Motor neuron (in vitro differentiated cells): Measurements from ENCODE around the gene CTNNA2. TPM values are rescaled to one million over a fixed set of nuclear protein-coding genes. Genes with fewer than 3 reads are reported as not detected.

Experiments used
- ATAC-seq, 8 experiments: fragments of 200-7000 bp; cut with Tn5 transposase; replicated peaks in 6 of 8; 2 replicates each; pipeline ENCODE4 v1.8.0; 2021; ENCODE audit warnings: mild to moderate bottlenecking in 8 of 8, moderate library complexity in 8 of 8
- H3K27ac ChIP-seq, 2 donors: fragments of 250-450 bp; sonication (Bioruptor Pico); 2 replicates each; pipeline ENCODE4 v1.9.0; 2021; ENCODE audit warnings: antibody characterized with exemption in 2 of 2, mild to moderate bottlenecking in 2 of 2, moderate library complexity in 1 of 2
- H3K4me1 ChIP-seq, 2 donors: fragments of 250-450 bp; sonication (Bioruptor Pico); replicated peaks in 1 of 2; 2 replicates each; pipeline ENCODE4 v1.6.1; 2021; ENCODE audit warnings: antibody characterized with exemption in 2 of 2, mild to moderate bottlenecking in 2 of 2, moderate library complexity in 1 of 2
- H3K4me3 ChIP-seq, 5 donors: fragments of 250-450 bp; sonication (Bioruptor Pico); 2 replicates each; pipeline ENCODE4 v1.9.0; 2021; ENCODE audit warnings: antibody characterized with exemption in 5 of 5, mild to moderate bottlenecking in 5 of 5, moderate library complexity in 4 of 5
- WGBS, 10 experiments: fragments of 450-650 bp; shearing (Covaris generic); methylation state at CpG; one replicate each; pipeline ENCODE4 v1.0.0; 2022; 5-methylcytosine and 5-hydroxymethylcytosine counted together
- in situ Hi-C, 9 experiments: fragments of 400-800 bp; cut with MboI; loops; one replicate each; pipeline ENCODE4 v1.15.0; 2021; ENCODE audit warnings: low sequenced_read_pairs in 9 of 9, low pct_unique_long_range_greater_than_20kb in 2 of 9; ENCODE audit not compliant: unreplicated experiment in 9 of 9
- total RNA-seq, 8 experiments: library from RNA; unstranded; fragments of 300-600 nt; gene quantifications; 2 replicates each; pipeline versions ENCODE4 v1.2.3 to v1.2.4, GENCODE V29; 2022

Gene CTNNA2
- total RNA-seq, 8 experiments from 2014 or later: 0.81 to 127 (median 56.5) TPM

GRCh38 chr2:79855264-79856006 lies 342.6 kb downstream of the CTNNA2 start:
- Histone ChIP-seq H3K4me1 (peaks cover 4 to 6% of the 10 kb centered on the region in 2 donors), H3K4me3 (no peak overlapping the region), H3K27ac (no peak overlapping the region)
- 0 to 97% (median 59%) methylated on average over 1 to 7 of the region's 10 CpGs; no CpG with 5 or more reads in 1 of the 10 experiments for WGBS, 10 experiments
- peak; percentile 49 to 76 (median 60) for ATAC-seq
- in situ Hi-C loops: loop anchor here in 6 of 9 experiments (10.0 to 25.0 kb wide), 6 partner anchors 191 to 818 kb away; partner anchors contain the start of genes REG3G (in 5 of the 6) and CTNNA2 (in 2 of the 6)

GRCh38 chr2:79857888-79858287 lies 345.0 kb downstream of the CTNNA2 start:
- WGBS, 10 experiments: 19 to 98% (median 95%) methylated on average over 2 to 16 of the region's 17 CpGs; no CpG with 5 or more reads in 1 of the 10 experiments
- H3K27ac ChIP-seq: no peak overlapping the region
- in situ Hi-C loops: loop anchor here in 6 of 9 experiments (10.0 to 25.0 kb wide), 6 partner anchors 193 to 821 kb away; partner anchors contain the start of genes REG3G (in 5 of the 6) and CTNNA2 (in 2 of the 6)
- H3K4me1 ChIP-seq: peaks cover 9 to 13% of the 10 kb centered on the region in 2 donors
- no peak overlapping the region for H3K4me3 ChIP-seq
- ATAC-seq: no peak

GRCh38 chr2:79860228-79861058 lies 347.6 kb downstream of the CTNNA2 start:
- WGBS, 10 experiments: 1 to 56% (median 35%) methylated on average over 3 to 7 of the region's 10 CpGs
- ATAC-seq: peak; percentile 63 to 91 (median 84)
- H3K4me1 ChIP-seq: peaks cover 9 to 13% of the 10 kb centered on the region in 2 donors
- in situ Hi-C loops: loop anchor here in 6 of 9 experiments (25.0 kb wide), 4 partner anchors 348 to 823 kb away; partner anchors contain the start of genes REG3G (in 5 of the 6) and CTNNA2 (in 2 of the 6)
- no peak overlapping the region for H3K27ac ChIP-seq
- H3K4me3 ChIP-seq: no peak overlapping the region

- in situ Hi-C loops: loop anchor here in 6 of 9 experiments (25.0 kb wide), 4 partner anchors 349 to 824 kb away; partner anchors contain the start of genes REG3G (in 5 of the 6) and CTNNA2 (in 2 of the 6)
- WGBS, 10 experiments: 0 to 75% (median 16%) methylated on average over 1 of the region's 1 CpG; no CpG with 5 or more reads in 4 of the 10 experiments
- no peak for ATAC-seq
Observed at GRCh38 chr2:79861059-79861374, 348.2 kb downstream of the CTNNA2 start.

GRCh38 chr2:79862756-79863155 lies 349.9 kb downstream of the CTNNA2 start:
- Histone ChIP-seq H3K4me3 (no peak overlapping the region), H3K4me1 (peaks cover 9 to 13% of the 10 kb centered on the region in 2 donors), H3K27ac (no peak overlapping the region)
- no peak for ATAC-seq
- in situ Hi-C loops: loop anchor here in 6 of 9 experiments (25.0 kb wide), 4 partner anchors 350 to 825 kb away; partner anchors contain the start of genes REG3G (in 5 of the 6) and CTNNA2 (in 2 of the 6)
- WGBS, 10 experiments: 0 to 100% (median 45%) methylated on average over 1 of the region's 1 CpG; no CpG with 5 or more reads in 3 of the 10 experiments

More at GRCh38 chr2:79861059-79861374, 348.2 kb downstream of the CTNNA2 start:
- Histone ChIP-seq H3K27ac (no peak overlapping the region), H3K4me3 (no peak overlapping the region), H3K4me1 (peaks cover 9 to 13% of the 10 kb centered on the region in 2 donors)

GRCh38 chr2:79872656-79873055 lies 359.8 kb downstream of the CTNNA2 start:
- Histone ChIP-seq H3K4me1 (no peaks in the 10 kb centered on the region), H3K27ac (no peak overlapping the region), H3K4me3 (no peak overlapping the region)
- WGBS, 10 experiments: 0 to 100% (median 89%) methylated on average over 1 to 2 of the region's 2 CpGs; no CpG with 5 or more reads in 1 of the 10 experiments
- in situ Hi-C loops: loop anchor here in 6 of 9 experiments (25.0 kb wide), 4 partner anchors 360 to 835 kb away; partner anchors contain the start of genes REG3G (in 5 of the 6) and CTNNA2 (in 2 of the 6)
- no peak for ATAC-seq

GRCh38 chr2:79874015-79874414 lies 361.2 kb downstream of the CTNNA2 start:
- H3K4me3 ChIP-seq: no peak overlapping the region
- in situ Hi-C loops: loop anchor here in 6 of 9 experiments (25.0 kb wide), 4 partner anchors 362 to 837 kb away; partner anchors contain the start of genes REG3G (in 5 of the 6) and CTNNA2 (in 2 of the 6)
- H3K27ac ChIP-seq: no peak overlapping the region
- ATAC-seq: no peak
- WGBS, 10 experiments: 35 to 100% (median 96%) methylated on average over 2 to 12 of the region's 18 CpGs; no CpG with 5 or more reads in 2 of the 10 experiments
- no peaks in the 10 kb centered on the region for H3K4me1 ChIP-seq

- in situ Hi-C loops: loop anchor here in 1 of 9 experiments (25.0 kb wide), 1 partner anchor 664 kb away; no protein-coding TSS in a partner anchor
- 0 to 48% (median 26%) methylated on average over 2 to 3 of the region's 3 CpGs; no CpG with 5 or more reads in 1 of the 10 experiments for WGBS, 10 experiments
- peak in 5 of 8 experiments; percentile 40 to 64 (median 57) for ATAC-seq
Observed at GRCh38 chr2:79876430-79876829, 363.6 kb downstream of the CTNNA2 start.

GRCh38 chr2:79882548-79882947 lies 369.7 kb downstream of the CTNNA2 start:
- ATAC-seq: no peak
- H3K27ac ChIP-seq: no peak overlapping the region
- no peaks in the 10 kb centered on the region for H3K4me1 ChIP-seq
- in situ Hi-C loops: loop anchor here in 1 of 9 experiments (25.0 kb wide), 1 partner anchor 670 kb away; no protein-coding TSS in a partner anchor
- WGBS, 10 experiments: 36 to 90% (median 80%) methylated on average over 1 to 5 of the region's 6 CpGs; no CpG with 5 or more reads in 5 of the 10 experiments
- no peak overlapping the region for H3K4me3 ChIP-seq

More at GRCh38 chr2:79876430-79876829, 363.6 kb downstream of the CTNNA2 start:
- Histone ChIP-seq H3K4me1 (no peaks in the 10 kb centered on the region), H3K4me3 (no peak overlapping the region), H3K27ac (no peak overlapping the region)

- H3K27ac ChIP-seq: no peak overlapping the region
- no peaks in the 10 kb centered on the region for H3K4me1 ChIP-seq
- H3K4me3 ChIP-seq: no peak overlapping the region
- in situ Hi-C loops: loop anchor here in 1 of 9 experiments (25.0 kb wide), 1 partner anchor 676 kb away; no protein-coding TSS in a partner anchor
- ATAC-seq: peak in 7 of 8 experiments; percentile 42 to 83 (median 68)
- WGBS, 10 experiments: 0 to 46% (median 31%) methylated on average over 2 to 7 of the region's 7 CpGs
Observed at GRCh38 chr2:79887747-79888374, 375.0 kb downstream of the CTNNA2 start.

GRCh38 chr2:79892123-79892522 lies 379.3 kb downstream of the CTNNA2 start:
- H3K4me3 ChIP-seq: no peak overlapping the region
- no peak overlapping the region for H3K27ac ChIP-seq
- no peaks in the 10 kb centered on the region for H3K4me1 ChIP-seq
- in situ Hi-C loops: loop anchor here in 1 of 9 experiments (25.0 kb wide), 1 partner anchor 680 kb away; no protein-coding TSS in a partner anchor
- ATAC-seq: no peak
- 0 to 100% (median 80%) methylated on average over 1 to 2 of the region's 2 CpGs; no CpG with 5 or more reads in 1 of the 10 experiments for WGBS, 10 experiments
